NCI-H510A (cell line): ENCODE measurements around the gene SIRT2.
A peak's percentile ranks its signal among the peaks of the same experiment; 100 is the strongest.
"Not testable (repeated sequence)": the region's sequence is repeated elsewhere in the genome, so short reads cannot be mapped to it uniquely, and the experiment has no call there.

Experiments
- DNase-seq: peaks from one replicate; lab custom pipeline; 2025; lab: John Stamatoyannopoulos, UW

SIRT2 gene

DNA sequence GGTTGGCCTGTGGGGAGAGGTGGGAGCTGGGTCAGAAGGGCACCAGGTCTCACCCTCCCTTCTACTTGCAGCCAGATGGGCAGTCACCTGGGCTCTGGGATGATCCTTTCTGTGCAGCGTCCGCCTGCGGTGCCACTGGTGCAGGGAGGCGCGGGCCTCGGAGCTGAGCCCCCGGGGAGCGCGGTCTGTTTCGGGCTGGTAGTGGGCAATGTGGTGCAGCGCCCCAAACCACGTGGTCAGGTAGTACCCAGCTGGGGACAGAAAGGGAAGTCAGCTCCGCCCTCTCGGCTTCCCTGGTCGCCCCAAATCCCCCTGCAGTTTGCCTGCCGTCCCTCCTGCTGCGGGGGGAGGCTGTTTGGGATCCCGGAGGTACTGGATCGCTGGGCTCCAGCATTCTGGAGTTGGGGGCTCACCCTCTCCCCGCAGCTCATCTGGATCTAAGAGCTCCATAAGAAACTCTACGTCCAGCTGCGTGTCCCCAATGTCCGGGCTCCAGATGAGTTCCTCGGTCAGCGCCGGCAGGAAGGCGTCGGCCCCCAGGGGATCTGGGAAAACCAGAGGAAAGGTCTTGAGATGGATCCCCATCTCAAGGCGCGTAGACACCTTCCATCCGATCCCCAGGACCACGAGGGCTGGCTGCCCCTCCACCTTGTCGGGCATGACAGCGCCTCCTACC is 30.1 kb downstream of the SIRT2 start:
- DNase-seq: no peak

GRCh38 chr19:38868551-38868950 is 30.9 kb downstream of the SIRT2 start:
- DNase-seq: no peak

DNA sequence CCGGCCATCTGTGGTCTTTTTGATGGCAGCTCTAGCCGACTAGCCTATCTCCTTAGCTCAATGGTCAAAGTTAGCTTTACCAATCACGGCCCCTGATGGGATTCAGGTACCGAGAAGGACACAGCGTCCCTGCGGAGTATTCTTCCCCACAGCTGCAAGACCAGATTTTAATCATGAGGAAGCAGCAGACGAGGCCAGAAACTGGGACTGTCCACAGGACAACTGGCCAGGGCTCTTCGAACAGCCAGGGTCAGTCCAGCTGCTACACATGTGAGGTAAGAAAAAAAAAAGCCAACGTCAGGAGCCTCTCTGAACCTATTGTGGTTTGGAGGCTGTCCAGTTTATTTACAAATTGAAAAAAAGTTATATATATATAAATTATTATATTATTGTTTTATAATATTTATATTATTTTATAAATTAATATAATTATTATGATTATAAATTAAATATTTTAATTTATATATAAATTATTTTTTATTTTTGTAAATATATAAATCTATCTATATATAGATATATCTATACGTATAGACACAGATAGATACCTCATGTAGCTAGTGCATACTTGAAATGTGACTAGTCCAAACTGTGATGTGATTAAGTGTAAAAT is 32.1 kb downstream of the SIRT2 start:
- DNase-seq: no peak

GRCh38 chr19:38862321-38863059 is 36.9 kb downstream of the SIRT2 start:
- DNase-seq: peak; percentile 82

- no peak for DNase-seq
These were observed 38.0 kb downstream of the SIRT2 start for GRCh38 chr19:38861368-38861767.

DNA sequence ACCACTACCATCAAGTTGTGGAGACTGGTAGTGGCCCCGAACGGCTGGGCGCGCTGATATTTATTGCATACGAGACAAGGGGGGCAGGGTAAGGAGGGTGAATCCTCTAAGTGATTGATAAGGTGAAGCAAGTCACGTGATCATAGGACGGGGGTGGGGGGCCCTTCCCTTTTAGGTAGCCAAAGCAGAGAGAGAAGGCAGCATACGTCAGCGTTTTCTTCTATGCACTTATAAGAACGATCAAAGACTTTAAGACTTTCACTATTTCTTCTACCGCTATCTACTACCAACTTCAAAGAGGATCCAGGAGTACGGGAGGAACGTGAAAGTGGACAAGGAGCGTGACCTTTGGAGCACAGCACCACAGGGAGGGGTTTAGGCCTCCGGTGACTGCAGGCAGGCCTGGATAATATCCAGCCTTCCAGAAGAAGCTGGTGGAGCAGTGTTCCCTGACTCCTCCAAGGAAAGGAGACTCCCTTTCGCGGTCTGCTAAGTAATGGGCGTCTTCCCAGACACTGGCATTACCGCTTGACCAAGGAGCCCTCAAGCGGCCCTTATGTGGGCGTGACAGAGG is 39.7 kb downstream of the SIRT2 start:
- not testable (repeated sequence) for DNase-seq

- DNase-seq: no peak
These were observed 42.6 kb downstream of the SIRT2 start for GRCh38 chr19:38856813-38857212.

DNA sequence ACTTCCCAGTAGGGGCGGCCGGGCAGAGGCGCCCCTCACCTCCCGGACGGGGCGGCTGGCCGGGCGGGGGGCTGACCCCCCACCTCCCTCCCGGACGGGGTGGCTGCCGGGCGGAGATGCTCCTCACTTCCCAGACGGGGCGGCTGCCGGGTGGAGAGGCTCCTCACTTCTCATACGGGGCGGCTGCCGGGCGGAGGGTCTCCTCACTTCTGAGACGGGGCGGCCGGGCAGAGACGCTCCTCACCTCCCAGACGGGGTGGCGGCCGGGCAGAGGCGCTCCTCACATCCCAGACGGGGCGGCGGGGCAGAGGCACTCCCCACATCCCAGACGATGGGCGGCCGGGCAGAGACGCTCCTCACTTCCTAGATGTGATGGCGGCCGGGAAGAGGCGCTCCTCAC is 43.7 kb downstream of the SIRT2 start:
- DNase-seq: not testable (repeated sequence)

- not testable (repeated sequence) for DNase-seq
These were observed 44.5 kb downstream of the SIRT2 start for GRCh38 chr19:38854961-38855360.

GRCh38 chr19:38853214-38853613 is 46.2 kb downstream of the SIRT2 start:
- no peak for DNase-seq

GRCh38 chr19:38852231-38853044 is 47.0 kb downstream of the SIRT2 start:
- DNase-seq: no peak

DNA sequence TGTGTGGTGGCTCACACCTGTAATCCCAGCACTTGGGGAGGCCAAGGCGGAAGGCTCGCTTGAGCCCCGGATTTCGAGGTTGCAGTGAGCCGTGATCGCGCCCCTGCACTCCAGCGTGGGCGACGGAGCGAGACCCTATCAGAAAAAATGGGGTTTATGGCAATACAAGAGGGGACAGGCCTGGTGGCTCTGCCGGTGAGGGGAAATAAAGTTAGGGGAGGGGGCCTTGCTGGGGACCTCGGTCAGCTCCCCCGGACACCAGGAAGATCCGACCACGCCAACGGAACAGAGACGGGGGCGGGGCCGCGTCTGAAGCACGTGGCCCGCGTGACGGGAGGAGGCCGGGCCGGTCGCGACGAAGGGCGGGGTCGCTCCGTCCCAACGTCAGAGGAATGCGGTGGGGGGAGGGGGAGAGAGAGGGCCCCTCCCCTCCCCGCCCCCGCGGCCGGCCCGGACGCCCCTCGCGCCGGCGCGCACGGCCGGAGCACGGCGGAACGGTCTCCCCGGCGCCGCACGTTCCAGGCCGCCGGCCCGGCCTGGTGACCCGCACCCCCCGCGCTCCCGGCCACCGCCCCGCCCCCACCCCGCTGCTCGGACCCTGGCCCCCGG is 47.7 kb downstream of the SIRT2 start:
- peak; percentile 80 for DNase-seq

DNA sequence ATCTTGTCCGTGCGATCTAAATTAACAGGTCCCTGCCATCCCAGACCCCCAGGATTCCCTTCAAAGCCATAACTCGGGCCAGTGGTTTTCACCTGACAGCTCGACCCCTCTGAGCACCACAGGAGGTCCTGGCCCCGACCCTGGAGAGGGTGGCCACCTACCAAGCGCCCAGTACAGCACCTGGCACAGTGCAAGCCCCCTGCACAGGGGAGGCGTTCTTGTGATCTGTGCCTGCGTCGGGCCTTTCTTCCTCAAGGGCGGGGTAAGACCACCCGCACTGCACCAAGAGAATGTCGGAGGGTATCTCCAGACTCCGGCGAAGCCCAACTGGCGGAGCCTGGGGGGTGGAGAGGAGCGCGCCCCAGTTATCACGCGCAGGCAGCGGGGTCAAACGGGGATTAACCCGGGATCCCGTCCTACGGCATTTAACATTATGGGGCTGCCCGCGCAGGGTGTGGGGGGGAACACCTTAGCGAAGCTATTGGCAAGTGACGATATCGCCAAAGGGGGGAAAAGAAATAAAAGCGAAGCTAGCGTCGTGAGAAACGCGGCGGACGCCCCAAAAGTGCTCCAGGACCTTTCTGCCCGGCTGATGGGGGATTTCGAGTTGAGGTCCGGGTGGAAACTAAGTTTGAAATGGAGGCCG is 48.3 kb downstream of the SIRT2 start:
- no peak for DNase-seq

GRCh38 chr19:38850436-38850975 is 48.9 kb downstream of the SIRT2 start:
- no peak for DNase-seq

DNA sequence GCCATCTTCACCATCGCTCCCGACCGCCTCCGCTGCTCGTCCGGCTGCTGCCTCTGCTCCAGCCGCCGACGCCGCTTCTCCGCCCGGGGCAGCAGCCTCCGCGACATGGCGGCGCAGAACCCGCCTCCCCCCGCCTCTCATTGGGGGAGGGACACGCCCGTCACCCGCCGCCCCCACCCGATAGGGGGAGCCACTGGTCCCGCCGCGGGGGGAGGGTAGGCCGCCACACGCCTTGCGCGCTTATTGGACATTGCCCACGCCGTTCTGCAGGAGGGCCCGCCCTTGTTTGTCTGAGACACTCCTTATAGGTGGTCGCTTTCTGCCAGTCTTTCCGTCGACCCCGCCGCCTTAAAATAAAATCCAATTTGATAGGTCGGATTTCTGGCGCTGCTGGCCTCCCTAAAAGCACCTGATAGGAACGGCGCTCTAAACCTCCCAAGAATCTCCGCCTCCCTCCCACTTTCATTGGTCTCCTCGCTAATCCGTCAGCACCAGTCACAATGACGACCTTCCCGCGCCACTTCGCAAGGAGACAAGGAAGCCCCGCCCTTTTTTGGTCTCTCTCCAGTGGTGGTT is 49.5 kb downstream of the SIRT2 start, which contains the start of gene HNRNPL:
Gene HNRNPL, minus strand, starts transcription at position 127 of the 576 bp plus-strand sequence. Its CDS starts 20 bp downstream, at position 107.
- DNase-seq: peak; percentile 100

DNA sequence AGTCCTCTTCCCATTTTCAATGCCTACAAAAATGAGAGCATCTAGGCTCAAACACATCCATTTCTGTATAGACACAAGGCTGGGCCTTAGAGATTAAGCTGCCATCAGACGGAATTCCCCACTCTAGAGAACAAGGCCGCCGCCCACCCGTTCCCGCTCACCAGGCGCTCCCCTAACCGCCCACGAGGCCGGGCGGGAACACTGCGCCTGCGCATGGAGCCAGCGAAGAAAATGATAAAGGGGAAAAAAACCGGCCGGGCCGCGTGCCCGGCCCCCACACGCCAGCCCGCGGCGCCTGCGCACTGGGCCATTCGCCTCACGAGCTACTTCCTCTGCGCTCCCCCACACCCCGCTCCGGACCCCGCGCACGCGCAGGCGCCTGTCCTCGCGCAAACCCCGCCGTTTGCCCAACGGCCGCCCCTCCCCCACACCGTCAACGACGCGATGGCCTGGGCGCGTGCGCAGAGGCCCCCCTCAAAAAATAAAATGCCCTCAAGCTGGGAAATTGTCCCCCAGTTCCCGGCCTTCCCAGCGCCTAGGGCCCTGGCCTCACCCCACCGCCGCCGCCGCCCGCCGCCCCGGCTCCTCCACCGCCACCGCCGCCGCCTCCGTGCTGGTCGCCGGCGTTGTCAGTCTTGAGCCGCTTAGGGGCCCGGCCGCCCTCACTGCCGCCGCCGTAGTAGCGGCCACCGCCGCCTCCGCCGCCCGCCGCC is 50.1 kb downstream of the SIRT2 start:
- DNase-seq: peak; percentile 87

- DNase-seq: no peak
These were observed 50.9 kb downstream of the SIRT2 start for GRCh38 chr19:38848299-38849146.

DNA sequence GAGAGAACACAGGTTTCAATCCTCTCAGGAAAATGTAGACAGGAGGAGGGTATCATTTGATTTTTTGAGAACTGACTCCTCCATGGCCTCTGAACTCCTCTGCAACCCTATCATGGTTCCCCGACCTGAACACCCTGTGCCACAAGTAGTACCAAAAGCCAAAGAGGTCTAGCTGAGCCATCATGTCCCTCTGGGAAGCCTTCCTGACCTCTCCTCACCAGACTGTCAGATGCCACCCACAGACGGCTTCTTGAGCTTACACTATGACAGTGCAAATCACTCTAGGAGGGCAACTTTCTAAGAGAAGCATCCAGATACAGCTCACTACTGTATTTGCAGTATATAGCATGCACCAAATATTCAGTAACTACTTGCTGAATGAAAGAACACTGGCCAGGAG is 53.3 kb downstream of the SIRT2 start:
- no peak for DNase-seq
